Measurements from ENCODE around the gene STXBP5. TPM values are rescaled to one million over a fixed set of nuclear protein-coding genes. Genes with fewer than 3 reads are reported as not detected.

STXBP5 gene
- total and polyA plus RNA-seq, 9 of the 15 experiments (the other 6 are each of a cell fraction or from before 2014, with no cell fraction given), result 23.3 to 172 (median 71.5) TPM

GRCh38 chr6:147159536-147160374, 44.5 kb upstream of the STXBP5 start (continued):
- 0 out of 2 replicates have a peak, but pooled peaks have one; percentile 9 for TF ChIP-seq MGA (IDR thresholded peaks at IDR 0.05)
- no peak for TF ChIP-seq PHF20 (IDR thresholded peaks at IDR 0.05; ENCODE audit: partially characterized antibody)
- TF ChIP-seq ZNF589 (CRISPR knock-in tag; IDR thresholded peaks at IDR 0.05; ENCODE audit: low read depth), result peak; percentile 19; the same call in 1 of the 2 replicates
- no peak; the same call in 1 of the 2 replicates for TF ChIP-seq TRIM28 (IDR thresholded peaks at IDR 0.05)
- TF ChIP-seq SNAPC5 (CRISPR knock-in tag; IDR thresholded peaks at IDR 0.05), result no peak
- no peak for TF ChIP-seq TFAP4 (CRISPR knock-in tag; IDR thresholded peaks at IDR 0.05; ENCODE audit: borderline replicate concordance)
- TF ChIP-seq ILF3 (IDR thresholded peaks at IDR 0.05; ENCODE audit: borderline replicate concordance), result no peak
- TF ChIP-seq TCF7 (IDR thresholded peaks at IDR 0.05; ENCODE audit: borderline replicate concordance), result no peak
- TF ChIP-seq TARDBP (IDR thresholded peaks at IDR 0.05), result no peak
- no peak for TF ChIP-seq ZNF707 (CRISPR knock-in tag; conservative IDR thresholded peaks at IDR 0.05)
- peak; percentile 73; the same call in 1 of the 2 replicates for TF ChIP-seq HDAC2 (IDR thresholded peaks at IDR 0.05)
- no peak for TF ChIP-seq ZNF740 (CRISPR knock-in tag; IDR thresholded peaks at IDR 0.05)
- peak in 1 of 2 experiments; percentile 45; a peak in 1 of 4 replicates for TF ChIP-seq ZNF740 (tag; IDR thresholded peaks at IDR 0.05)
- TF ChIP-seq TSC22D4 (tag; IDR thresholded peaks at IDR 0.05), result no peak

Data from K562 (cell line).